Prostate gland (tissue), 2 donors: Measurements from ENCODE around the gene DLK1.

Experiments used
- POLR2AphosphoS5 ChIP-seq: sonication (generic); formaldehyde crosslinking; IDR thresholded peaks from one replicate; pipeline ENCODE4 v1.6.1; 2017; ENCODE audit warnings: antibody characterized with exemption
- TF ChIP-seq, protein P1 (sequence below), 4 experiments: fragments of 200-600 bp in 2 of 4; fragments of 450-650 bp in 2 of 4; sonication (generic) in 2 of 4; IDR thresholded peaks; 1 replicate in 3 of 4; 2 replicates in 1 of 4; pipeline ENCODE4 v1.5.1; 2016 to 2019; ENCODE audit warnings: antibody characterized with exemption in 4 of 4, mild to moderate bottlenecking in 2 of 4, moderate library complexity in 2 of 4

DNA sequence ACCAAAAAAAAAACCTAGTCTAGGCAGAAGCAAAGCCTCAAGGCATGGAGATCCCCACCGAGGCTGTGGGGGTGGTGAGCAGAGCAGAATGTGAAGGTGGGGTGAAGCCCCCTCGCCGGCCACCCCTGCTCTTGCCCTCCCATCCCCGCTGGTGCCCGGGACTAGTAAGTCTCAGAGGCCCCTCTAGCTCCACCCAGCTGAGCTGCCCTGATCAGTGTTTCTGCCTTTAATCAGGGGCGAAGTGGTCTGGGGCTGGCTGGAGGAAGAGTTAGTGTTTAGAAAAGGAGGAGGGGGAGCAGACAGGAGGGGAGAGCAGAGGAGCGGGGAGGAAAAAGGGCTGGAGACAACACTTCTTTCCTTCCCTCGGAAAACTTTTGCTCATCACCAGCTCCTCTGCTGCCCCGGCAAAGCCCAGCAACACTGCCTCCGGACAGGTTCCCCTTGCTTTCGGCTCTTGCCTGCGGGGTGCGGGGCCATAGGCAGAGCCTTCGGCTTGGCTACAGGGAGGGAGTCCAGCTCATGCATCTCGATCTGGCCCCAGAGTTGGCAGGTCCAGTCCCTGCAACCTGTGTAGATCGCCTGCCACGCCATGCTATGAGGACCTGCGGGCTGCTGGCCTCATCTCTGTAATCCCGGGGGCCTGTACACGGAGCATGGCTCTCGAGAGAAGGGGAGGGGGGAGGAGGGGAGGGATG is 3.4 kb upstream of the DLK1 start:
- no peak for TF ChIP-seq POLR2AphosphoS5
- TF ChIP-seq, protein P1, sequence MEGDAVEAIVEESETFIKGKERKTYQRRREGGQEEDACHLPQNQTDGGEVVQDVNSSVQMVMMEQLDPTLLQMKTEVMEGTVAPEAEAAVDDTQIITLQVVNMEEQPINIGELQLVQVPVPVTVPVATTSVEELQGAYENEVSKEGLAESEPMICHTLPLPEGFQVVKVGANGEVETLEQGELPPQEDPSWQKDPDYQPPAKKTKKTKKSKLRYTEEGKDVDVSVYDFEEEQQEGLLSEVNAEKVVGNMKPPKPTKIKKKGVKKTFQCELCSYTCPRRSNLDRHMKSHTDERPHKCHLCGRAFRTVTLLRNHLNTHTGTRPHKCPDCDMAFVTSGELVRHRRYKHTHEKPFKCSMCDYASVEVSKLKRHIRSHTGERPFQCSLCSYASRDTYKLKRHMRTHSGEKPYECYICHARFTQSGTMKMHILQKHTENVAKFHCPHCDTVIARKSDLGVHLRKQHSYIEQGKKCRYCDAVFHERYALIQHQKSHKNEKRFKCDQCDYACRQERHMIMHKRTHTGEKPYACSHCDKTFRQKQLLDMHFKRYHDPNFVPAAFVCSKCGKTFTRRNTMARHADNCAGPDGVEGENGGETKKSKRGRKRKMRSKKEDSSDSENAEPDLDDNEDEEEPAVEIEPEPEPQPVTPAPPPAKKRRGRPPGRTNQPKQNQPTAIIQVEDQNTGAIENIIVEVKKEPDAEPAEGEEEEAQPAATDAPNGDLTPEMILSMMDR (IDR thresholded peaks at IDR 0.05), result no peak
